Stimulated activated CD8-positive, alpha-beta memory T cell treated with anti-CD3 and anti-CD28 coated beads, Interleukin-15, amount 100 ng/mL, for 4 hours (primary cell): ENCODE data around the gene LAMA1.
"Not testable (repeated sequence)": the region's sequence is repeated elsewhere in the genome, so short reads cannot be mapped to it uniquely, and the experiment has no call there.

Source experiments
- DNase-seq, 2 donors: peaks; one replicate each; pipeline ENCODE4 v3.0.0-alpha.2; 2020; ENCODE audit warnings: low read depth in 2 of 2

The LAMA1 gene

GRCh38 chr18:7117390-7118355, at the start of gene LAMA1:
Gene LAMA1 (minus strand): TSS chr18:7117797. CDS start chr18:7117720, 77 bp downstream.
- no peak for DNase-seq

- no peak for DNase-seq
Measured at GRCh38 chr18:7165846-7166393, 48.3 kb upstream of the LAMA1 start.

GRCh38 chr18:7164323-7165004, 46.9 kb upstream of the LAMA1 start:
- no peak for DNase-seq

- no peak for DNase-seq
Measured at GRCh38 chr18:7158216-7158615, 40.6 kb upstream of the LAMA1 start.

GRCh38 chr18:7157760-7158159, 40.2 kb upstream of the LAMA1 start:
- no peak for DNase-seq

GRCh38 chr18:7155887-7156286, 38.3 kb upstream of the LAMA1 start:
- DNase-seq = no peak

GRCh38 chr18:7155092-7155491, 37.5 kb upstream of the LAMA1 start:
- DNase-seq = no peak

- no peak for DNase-seq
Measured at GRCh38 chr18:7152440-7152839, 34.8 kb upstream of the LAMA1 start.

GRCh38 chr18:7147399-7147798, 29.8 kb upstream of the LAMA1 start:
- DNase-seq = no peak

GRCh38 chr18:7146067-7146466, 28.5 kb upstream of the LAMA1 start:
- DNase-seq = no peak

GRCh38 chr18:7144921-7145320, 27.3 kb upstream of the LAMA1 start:
- not testable (repeated sequence) for DNase-seq

- DNase-seq = no peak
Measured at GRCh38 chr18:7141287-7141686, 23.7 kb upstream of the LAMA1 start.

- no peak for DNase-seq
Measured at GRCh38 chr18:7139409-7139808, 21.8 kb upstream of the LAMA1 start.

GRCh38 chr18:7133181-7133580, 15.6 kb upstream of the LAMA1 start:
- no peak for DNase-seq

- no peak for DNase-seq
Measured at GRCh38 chr18:7132356-7133150, 15.0 kb upstream of the LAMA1 start.

GRCh38 chr18:7122376-7122775, 4.8 kb upstream of the LAMA1 start:
- no peak for DNase-seq

- DNase-seq = no peak
Measured at GRCh38 chr18:7116792-7117389, 706 bp downstream of the LAMA1 start.

- DNase-seq = no peak
Measured at GRCh38 chr18:7116001-7116730, 1.4 kb downstream of the LAMA1 start.

- no peak for DNase-seq
Measured at GRCh38 chr18:7112936-7113335, 4.7 kb downstream of the LAMA1 start.

- no peak for DNase-seq
Measured at GRCh38 chr18:7111134-7111533, 6.5 kb downstream of the LAMA1 start.

- no peak for DNase-seq
Measured at GRCh38 chr18:7105943-7106342, 11.7 kb downstream of the LAMA1 start.
